ENCODE measurements around the gene EPS8L1.

- TF ChIP-seq CTCF (conservative IDR thresholded peaks at IDR 0.05) (no peak), EZH2 (IDR thresholded peaks at IDR 0.05; ENCODE audit: low read depth) (no peak)
Measured at GRCh38 chr19:55046975-55047622, 28.6 kb upstream of the EPS8L1 start.

All from PC-9 (cell line).